HG02642 (cell line): ENCODE measurements around the gene POLR3H.
"Not testable (repeated sequence)": the region's sequence is repeated elsewhere in the genome, so short reads cannot be mapped to it uniquely, and the experiment has no call there.

ENCODE experiments used
- ATAC-seq: cut with Tn5 transposase; IDR thresholded peaks from one replicate; pipeline ENCODE4 v1.9.1; 2021; ENCODE audit warnings: mild to moderate bottlenecking; ENCODE audit not compliant: unreplicated experiment, poor library complexity

POLR3H gene

DNA sequence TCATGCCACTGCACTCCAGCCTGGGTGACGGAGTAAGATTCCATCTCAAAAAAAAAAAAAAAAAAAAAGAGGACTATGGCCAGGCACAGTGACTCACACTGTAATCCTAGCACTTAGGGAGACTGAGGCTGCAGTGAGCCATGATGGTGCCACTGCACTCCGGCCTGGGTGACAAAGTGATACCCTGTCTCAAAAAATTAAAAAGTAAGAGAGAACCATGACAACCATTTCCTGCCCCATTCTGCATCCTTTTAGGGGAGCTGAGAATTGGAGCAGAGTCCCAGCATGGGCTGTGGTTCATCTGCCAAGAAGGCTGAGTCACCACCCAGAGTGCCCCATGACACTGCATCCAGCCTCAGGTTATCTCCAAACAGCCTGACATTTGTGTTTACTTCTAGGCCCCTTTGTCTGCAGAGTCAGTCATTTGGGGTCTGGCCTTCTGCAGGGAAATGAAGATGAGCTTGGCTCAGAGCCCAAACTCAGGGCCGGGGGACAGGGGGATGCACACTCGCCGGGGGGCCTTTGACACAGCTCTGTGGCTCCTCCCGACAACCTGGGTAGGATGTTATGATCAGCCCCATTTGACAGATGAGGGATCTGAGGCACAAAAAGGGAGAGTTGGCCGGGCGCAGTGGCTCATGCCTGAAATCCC is 21.3 kb upstream of the POLR3H start:
- ATAC-seq, result no peak

DNA sequence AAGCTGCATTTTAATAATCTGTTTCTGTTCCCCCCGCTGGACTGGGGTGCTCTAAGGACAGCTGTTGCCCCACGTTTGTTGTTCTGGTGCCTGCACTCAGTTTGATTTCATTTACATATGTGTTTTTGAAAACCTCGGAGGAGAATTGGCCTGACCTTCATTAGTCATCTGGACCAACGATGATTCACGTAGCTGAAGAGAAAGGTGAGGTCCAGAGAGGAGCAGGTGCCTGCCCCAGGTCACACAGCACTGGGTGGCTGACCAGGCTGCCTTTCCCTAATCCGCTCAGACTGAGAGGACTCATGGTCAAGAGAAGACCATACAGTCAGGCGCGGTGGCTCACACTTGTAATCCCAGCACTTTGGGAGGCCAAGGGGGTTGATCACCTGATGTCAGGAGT is 20.3 kb upstream of the POLR3H start:
- ATAC-seq, result no peak

- ATAC-seq, result no peak
These were observed 18.9 kb upstream of the POLR3H start for GRCh38 chr22:41563051-41563711.

DNA sequence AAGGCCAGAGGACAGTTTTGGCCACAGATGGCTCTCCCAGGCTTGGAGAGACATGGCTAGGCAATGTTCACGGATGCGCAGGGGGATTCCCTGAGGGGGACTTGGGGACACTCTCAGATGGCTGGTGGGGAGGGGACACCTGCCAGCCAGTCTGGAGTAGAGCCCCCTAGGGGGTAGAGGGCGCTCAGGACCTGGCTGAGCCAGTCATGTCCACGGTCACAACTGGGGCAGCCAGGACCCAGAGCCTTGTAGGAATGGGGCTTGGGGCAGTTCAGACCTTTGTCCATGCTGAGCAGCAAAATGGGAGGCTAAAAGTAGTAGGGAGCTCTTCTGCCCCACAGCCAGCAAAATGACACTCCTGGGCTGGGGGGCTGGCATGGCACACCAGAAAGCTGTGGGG is 18.2 kb upstream of the POLR3H start:
- ATAC-seq, result no peak

GRCh38 chr22:41561788-41562187 is 17.5 kb upstream of the POLR3H start:
- ATAC-seq, result no peak

- no peak for ATAC-seq
These were observed 17.1 kb upstream of the POLR3H start for GRCh38 chr22:41561335-41561734.

DNA sequence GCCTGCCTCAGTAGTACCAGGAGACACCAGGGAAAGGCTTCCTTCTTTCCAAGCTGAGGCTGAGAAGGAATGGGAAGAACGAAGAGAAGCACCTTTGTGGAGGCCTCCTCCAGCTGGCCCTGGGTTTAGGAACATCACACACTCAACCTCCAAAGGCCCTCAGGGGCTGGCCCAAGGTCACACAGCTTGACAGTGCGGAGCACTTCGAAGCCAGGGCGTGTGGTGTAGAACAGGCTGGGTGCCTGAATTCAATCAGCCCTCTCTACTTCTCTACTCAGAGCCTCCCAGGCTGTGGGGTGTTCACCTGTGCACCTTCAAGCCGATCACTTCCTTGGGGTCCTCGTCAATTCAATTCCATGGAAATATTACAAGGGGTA is 15.8 kb upstream of the POLR3H start:
- ATAC-seq, result no peak

DNA sequence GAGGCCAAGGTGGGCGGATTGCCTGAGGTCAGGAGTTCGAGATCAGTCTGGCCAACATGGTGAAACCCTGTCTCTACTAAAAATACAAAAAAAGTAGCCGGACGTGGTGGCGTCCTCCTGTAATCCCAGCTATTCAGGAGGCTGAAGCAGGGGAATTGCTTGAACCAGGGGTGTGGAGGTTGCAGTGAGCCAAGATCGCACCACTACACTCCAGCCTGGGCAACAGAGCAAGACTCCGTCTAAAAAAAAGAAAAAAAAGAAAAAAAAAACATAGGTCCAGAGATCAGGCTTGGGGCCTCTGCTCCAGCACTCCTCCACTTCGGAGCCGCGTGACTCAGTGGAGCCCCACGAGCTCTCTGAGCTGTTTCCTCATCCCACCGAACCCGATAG is 14.0 kb upstream of the POLR3H start:
- not testable (repeated sequence) for ATAC-seq

GRCh38 chr22:41557401-41558240 is 13.4 kb upstream of the POLR3H start:
- no peak for ATAC-seq

DNA sequence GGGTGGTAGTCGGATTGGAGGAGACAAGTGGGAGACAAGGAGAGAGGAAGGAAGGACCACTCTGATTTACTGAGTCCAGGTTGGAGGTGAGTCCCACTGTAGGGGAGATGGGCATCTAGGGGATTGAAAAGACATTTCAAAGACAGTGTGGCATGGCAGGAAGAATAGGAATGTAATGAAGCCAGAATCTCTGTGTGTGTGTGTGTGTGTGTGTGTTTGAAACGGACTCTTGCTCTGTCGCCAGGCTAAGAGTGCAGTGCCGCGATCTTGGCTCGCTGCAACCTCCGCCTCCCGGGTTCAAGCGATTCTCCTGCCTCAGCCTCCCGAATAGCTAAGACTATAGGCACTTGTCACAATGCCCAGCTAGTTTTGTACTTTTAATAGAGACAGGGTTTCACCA is 12.3 kb upstream of the POLR3H start:
- ATAC-seq, result no peak

DNA sequence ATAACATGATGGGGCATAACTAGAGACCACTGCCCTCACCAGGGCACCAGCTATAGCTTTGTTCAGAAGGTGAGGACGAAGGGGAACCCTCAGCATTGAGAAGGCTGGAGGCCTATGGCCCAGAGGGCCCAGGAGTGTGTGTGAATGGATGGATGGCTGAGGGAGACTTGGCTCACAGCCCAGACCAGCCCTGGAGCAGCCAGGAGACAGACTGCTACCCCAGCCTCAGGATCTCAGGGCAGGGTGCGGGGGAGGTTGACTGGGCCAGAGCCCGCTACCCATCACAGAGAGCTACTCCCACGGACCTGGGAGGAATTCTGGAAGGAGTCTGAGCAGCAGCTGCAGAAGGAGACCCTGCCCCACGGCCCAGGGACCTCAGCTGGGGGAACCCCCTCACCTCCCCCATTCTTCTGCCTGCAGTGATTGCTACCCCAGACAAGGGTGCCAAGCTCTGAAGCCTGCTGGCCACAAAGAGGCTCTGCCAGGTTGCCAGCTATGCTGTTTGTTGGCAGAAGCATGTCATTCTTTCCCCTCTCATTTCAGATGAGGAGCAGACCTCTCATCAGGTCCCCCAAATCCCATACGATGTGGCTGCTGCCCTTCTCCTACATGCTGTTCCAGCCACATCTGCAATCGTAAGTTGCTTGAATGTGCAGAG is 11.2 kb upstream of the POLR3H start:
- no peak for ATAC-seq

DNA sequence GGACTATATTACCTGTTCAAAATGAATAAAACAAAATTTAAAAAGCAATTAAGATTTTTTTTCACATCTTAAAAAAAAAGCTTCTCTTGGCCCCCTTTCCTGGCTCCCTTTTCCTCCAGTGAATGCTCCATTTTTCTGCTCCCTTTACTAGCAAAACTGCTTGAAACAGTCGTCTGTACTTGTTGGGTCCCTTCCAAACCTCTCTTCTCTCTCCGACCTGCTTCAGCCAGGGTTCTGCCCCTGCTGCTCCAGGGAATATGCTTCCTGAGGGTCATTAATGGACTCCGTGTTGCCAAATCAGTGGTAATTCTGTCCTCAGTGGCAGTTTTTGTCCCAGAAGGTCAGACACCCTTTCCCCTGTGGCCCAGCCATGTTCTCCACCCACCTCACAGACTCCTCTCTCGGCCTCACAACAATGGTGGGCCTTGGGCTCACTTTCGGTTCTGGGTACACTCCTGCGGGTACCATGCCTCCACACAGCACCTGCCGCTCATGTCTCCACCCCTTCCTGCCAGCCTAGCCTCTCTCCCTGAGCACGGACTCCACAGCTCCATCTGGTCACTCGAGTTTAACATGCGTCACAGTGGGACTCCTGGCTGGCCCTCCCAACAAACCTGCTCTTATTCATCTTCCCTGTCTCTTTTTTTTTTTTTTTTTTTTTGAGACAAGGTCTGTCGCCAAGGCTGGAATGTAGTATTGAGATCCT is 7.8 kb upstream of the POLR3H start:
- ATAC-seq, result no peak

DNA sequence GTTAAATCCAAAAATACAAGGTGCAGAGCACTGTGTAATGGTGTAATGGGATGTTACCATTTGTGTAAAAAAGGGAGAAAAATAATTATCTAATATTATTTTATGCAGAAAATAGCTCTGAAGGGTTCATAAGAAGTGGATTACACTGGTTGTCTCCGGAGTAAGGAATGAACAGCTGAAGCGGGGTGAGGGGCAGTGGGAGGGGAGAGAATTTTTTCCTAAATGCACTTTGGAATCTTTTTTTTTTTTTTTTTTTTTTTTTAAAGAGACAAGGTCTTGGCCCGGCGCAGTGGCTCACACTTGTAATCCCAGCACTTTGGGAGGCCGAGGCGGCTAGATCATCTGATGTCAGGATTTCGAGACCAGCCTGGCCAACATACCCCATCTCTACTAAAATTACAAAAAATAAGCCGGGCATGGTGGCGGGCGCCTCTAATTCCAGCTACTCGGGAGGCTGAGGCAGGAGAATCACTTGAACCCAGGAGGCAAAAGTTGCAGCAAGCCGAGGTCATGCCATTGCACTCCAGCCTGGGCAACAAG is 6.8 kb upstream of the POLR3H start:
- no peak for ATAC-seq

- ATAC-seq, result no peak
These were observed 4.6 kb upstream of the POLR3H start for GRCh38 chr22:41548830-41549211.

DNA sequence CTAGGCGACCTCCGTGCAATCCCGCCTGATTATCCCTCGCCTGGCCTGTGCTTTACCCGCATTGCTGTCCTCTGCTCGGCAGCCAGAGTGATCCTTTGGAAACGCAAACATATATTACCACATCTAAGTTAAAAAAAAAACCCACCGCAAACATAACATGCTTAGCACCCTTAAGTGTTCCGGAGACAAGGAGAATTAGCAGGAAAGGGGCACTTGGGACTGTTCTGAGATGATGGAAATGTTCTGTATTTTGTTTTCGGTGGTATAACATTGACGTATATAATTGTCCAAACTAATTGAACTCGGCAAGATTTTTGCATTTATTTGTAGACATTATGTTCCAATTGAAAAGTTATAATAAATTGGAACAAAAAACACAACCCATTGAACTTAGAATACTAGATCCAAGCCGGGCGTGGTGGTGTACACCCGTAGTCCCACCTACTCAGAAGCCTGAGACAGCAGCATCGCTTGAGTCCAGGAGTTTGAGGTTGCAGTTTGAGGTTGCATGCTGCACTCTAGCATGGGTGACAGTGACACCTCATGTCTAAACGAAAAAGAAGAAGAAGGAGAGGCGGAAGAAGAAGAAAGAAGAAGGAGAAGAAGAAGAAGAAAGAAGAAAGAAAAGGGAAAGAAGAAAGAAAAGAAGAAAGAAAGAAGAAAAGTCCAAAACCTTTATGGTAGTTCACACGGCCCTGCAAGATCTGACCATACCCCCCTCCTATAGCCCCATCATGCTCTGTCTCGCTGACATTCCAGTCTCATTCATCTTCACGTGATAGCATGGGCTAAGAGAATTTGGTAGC is 604 bp upstream of the POLR3H start:
- no peak for ATAC-seq

- ATAC-seq, result no peak
These were observed 2.0 kb downstream of the POLR3H start for GRCh38 chr22:41542224-41542623.

GRCh38 chr22:41541484-41541883 is 2.8 kb downstream of the POLR3H start:
- no peak for ATAC-seq

- ATAC-seq, result no peak
These were observed 3.9 kb downstream of the POLR3H start for GRCh38 chr22:41540365-41540764.

DNA sequence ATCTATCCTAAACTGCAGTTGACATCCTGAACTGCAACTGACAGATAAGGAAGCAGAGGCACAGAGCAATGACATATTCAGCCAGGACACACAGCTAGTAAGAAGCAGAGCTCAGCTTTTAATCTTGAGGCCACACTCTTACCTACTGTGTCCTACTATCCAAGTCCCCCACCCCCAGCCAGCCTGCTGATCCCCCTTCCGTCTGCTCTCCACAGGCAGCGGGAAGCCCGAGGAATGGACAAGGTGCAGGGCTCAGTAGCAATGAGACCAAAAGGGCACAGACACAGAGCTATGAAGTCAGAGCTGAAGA is 4.3 kb downstream of the POLR3H start:
- no peak for ATAC-seq
